ENCODE measurements around the gene RGS13.
A peak's percentile ranks its signal among the peaks of the same experiment; 100 is the strongest.
"Not testable (repeated sequence)": the region's sequence is repeated elsewhere in the genome, so short reads cannot be mapped to it uniquely, and the experiment has no call there.

RGS13 gene

DNA sequence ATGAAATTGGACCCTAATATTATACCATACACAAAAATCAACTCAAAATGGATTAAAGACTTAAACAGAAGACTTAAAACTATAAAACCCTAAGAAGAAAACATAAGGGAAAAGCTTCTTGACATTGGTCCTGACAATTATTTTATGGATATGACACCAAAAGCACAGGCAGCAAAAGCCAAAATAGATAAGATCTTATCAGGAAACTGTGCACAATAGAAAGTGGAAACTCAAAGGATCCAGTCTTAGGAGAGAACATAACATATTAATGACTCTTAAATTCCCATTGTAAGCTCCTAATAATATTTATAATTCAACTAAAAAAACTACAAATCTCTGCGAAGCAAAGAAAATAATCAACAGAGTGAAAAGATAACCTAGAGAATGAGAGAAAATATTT lies 39.8 kb downstream of the RGS13 start:
- DNase-seq (ENCODE audit: low spot score) (no peak), FAIRE-seq (no peak)

GRCh38 chr1:192678099-192678498 lies 42.2 kb downstream of the RGS13 start:
- no peak for FAIRE-seq
- no peak for DNase-seq (ENCODE audit: low spot score)

DNA sequence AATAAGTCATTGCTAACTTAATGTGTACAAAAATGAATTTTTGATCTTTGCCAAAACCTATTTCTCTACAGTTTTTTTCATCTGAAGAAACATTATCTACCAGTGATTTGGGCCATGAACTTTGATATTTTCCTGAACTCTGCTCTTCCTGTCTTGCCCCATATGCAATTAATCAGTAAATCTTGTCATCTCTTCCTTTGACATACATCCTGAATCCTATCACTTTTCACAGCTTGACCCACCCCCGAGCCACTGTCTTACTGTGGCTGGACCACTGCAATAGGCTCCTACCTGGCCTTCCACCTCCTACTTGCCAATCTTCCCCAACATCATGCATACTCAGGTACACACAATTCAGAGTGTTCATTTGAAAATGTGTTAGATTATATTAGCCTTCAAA lies 46.4 kb downstream of the RGS13 start:
- FAIRE-seq = no peak
- DNase-seq (ENCODE audit: low spot score) = no peak

- not testable (repeated sequence) for FAIRE-seq; DNase-seq (ENCODE audit: low spot score)
Measured at GRCh38 chr1:192683081-192683480, 47.1 kb downstream of the RGS13 start.

- FAIRE-seq = no peak
- DNase-seq (ENCODE audit: low spot score) = no peak
Measured at GRCh38 chr1:192689459-192689858, 53.5 kb downstream of the RGS13 start.

DNA sequence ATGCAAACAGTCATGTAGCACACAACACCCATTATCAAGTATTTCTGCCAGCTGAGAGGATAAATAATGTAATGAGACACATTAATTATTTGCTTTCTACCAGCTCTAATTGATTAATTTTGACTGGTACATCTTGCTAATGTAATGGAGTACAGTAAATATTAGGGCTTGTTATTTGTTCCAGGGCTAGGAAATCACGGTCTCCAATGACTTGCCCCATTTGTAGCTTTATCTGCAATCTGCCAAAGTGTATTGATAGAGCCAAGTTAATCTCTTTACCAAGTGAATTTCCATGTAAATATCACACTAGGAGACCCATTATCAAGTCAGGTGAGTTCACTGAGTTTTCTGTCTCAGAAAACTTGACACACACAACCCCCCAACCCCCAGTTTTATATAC lies 55.1 kb downstream of the RGS13 start:
- FAIRE-seq = no peak
- no peak for DNase-seq (ENCODE audit: low spot score)

DNA sequence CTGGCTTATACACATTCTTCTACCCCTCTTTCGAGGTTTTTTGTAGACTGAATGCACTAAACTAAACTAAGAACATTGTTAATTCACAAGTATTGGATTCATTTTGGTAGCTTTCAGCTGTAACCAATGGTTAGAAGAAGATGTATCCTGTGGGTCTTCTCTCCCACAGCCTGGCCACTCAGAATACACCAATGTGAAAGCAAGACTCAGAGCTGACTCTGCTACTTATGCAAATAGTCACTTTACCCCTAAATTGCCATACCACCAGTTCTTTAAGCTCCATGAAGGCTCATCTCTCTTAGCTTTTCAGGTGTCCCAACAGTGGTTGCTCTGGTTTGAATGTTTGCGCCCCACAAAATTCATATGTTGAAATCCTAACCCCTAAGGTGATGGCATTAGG lies 60.1 kb downstream of the RGS13 start:
- no peak for DNase-seq (ENCODE audit: low spot score)

DNA sequence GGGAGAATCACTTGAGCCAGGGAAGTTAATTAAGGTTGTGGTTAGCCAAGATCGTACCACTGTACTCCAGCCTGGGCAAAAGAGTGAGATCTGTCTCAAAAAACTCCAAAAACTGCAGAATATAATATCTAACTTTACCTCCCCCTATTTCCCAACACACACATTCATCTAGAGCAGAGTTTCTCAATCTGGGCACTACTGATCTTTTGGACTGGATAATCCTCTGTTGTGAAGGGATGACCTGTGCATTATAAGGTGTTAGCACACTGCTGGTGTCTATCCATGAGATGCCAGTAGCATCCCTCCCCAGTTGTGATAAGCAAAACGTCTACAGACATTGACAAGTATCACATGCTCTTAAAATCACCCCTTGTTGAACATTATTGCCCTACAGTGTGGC lies 61.8 kb downstream of the RGS13 start:
- FAIRE-seq (no peak), DNase-seq (ENCODE audit: low spot score) (no peak)

More for the DNA sequence above, 60.1 kb downstream of the RGS13 start:
- no peak for FAIRE-seq

- no peak for FAIRE-seq
- no peak for DNase-seq (ENCODE audit: low spot score)
Measured at GRCh38 chr1:192698731-192699130, 62.8 kb downstream of the RGS13 start.

DNA sequence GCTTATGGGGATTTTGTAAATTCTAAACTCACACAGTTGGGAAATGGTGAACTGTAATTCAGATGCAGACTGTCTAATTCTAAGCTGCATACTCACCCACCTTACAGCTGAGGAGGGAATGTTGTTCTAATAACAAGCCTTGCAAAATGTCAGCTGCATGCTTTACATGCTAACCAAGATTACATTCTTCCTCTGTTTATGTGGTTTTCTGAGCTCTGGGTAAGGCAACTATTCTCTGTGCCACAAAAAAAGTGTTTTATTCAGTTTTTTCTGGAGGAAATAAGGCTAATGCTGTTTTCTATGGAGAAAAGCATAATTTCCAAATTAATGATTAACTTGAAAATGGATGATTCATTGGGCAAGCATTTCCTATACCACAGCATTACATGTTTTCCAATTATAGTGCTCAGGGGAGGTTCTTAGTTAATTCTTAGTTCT lies 64.9 kb downstream of the RGS13 start:
- FAIRE-seq (peak; percentile 98), DNase-seq (ENCODE audit: low spot score) (peak; percentile 84)

DNA sequence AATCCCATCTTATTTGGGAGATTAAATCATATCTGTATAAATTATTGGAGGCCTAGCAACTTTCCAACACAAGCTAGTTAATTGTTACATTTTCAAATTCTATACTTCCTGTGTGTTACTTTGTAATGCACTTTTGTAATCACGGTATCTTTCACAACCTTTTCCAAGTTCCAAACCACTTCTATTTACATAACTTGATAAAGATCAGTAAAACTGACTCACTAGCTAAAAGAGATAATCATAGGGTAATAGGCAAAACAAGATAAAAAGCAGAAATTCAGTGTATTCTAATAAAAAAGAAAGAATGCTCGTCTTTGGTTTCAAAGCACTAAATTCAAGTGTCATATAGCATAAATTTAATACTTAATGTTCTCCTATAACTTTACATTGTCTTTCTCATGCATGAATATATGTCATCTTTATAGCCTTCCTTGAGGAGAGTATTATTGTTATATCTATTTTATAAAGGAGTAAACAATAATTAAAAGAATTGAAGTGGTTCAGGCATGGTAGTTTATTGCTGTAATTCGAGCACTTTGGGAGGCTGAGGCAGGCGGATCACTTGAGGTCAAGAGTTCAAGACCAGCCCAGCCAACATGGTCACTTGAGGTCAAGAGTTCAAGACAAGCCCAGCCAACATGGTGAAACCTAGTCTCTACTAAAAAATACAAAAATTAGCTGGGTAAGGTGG lies 66.4 kb downstream of the RGS13 start:
- FAIRE-seq (peak; percentile 86), DNase-seq (ENCODE audit: low spot score) (peak; percentile 63)

DNA sequence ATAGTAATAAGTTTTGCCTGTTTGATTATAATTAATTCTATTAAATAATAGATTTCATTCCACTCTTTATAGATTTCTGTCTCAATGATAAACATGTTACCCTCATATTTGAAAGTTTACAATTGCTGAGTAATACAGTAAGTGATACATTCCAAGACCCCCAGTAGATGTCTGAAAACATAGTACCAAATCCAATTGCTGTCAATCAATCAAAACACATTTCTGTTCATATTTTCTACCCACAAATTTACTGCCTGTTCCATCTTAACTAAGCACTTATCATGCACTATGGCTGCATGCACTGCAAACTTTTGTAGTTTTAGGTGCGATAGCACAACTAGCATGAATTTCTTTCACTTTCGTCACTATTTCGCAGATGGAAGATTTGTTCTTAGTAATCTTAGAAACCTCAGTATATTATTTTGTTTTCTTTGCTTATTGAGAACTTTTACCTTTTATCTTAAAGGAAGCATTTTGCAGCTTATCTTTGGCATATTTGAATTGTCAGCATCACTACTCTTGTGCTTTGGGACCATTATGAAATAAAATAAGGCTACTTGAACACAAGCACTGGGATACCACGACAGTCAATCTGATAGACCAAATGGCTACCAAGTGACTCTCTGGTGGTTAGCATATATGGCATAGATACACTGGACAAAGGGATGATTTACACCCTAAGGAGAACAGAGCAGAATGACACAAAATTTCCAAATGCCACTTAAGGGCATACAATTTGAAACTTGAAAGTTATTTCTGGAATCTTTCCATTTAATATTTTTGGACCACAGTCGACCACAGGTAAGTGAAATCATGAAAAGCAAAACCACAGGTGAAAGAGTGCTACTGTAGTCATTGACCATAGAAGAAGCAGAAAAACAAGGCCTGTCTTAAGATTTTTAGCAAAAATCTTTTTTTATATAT lies 67.6 kb downstream of the RGS13 start:
- FAIRE-seq = peak; percentile 81
- DNase-seq (ENCODE audit: low spot score) = peak; percentile 50

DNA sequence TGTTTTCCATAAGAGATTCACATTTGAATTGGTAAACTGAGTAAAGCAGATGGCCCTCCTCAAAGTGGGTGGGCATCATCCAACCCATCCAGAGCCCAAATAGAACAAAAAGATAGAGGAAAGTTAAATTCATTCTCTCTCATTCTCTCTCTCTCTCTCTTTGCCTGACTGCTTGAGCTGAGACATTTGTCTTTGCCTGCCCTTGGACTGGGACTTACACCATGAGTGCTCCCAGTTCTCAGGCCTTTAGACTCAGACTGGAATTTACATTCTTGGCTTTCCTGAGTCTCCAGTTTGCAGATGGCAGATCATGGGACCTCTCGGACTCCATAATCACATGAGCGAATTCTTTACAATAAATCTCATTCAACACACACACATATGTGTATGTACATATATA lies 69.6 kb downstream of the RGS13 start:
- FAIRE-seq = no peak
- no peak for DNase-seq (ENCODE audit: low spot score)

DNA sequence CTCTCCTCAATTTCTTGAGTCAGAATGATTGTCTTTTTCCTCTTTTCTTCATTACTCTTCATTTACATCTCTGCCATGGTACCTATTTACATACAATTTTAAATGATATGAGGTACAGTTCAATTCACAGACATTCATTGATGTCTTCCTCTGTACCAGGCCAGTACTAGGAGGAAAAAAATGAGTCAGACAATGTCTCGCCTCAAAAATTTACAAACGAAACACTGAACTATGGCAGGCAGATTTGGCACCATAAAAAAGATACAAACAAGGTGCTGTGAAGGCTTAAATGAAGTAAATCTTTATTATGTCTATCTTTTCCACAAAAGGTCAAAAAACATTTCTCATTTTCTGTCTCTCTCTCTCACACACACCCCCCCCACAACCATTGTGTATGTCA lies 71.0 kb downstream of the RGS13 start:
- FAIRE-seq (no peak), DNase-seq (ENCODE audit: low spot score) (no peak)

- FAIRE-seq (no peak), DNase-seq (ENCODE audit: low spot score) (no peak)
Measured at GRCh38 chr1:192707978-192708547, 72.1 kb downstream of the RGS13 start.

DNA sequence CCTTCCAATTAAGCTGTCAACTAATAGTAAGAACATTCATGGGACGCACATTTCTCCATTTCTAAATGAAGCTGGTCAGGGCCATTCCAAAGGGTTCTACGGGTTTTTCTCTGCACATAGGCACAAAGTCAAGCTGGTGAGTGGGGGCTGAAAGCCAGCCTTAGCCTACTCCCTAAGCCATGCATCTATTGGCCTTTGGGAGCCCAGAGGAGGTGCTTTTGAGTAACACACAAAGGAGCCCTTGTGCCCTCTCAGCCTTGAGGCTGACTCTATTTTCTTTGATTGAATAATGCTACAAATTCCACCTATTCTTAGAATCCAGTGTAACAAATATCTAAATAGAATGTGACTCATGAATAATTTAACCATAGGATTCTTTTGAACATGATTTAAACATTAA lies 73.6 kb downstream of the RGS13 start:
- FAIRE-seq = no peak
- DNase-seq (ENCODE audit: low spot score) = no peak

Data from RCC 7860 (cell line).